HCT116 (cell line): ENCODE results near the gene NR1D2.

Experiments
- CTCF ChIP-seq, 3 experiments: fragments of 200-600 bp in 1 of 3; sonication (generic) in 1 of 3; IDR thresholded peaks in 2 of 3; conservative IDR thresholded peaks in 1 of 3; 2 replicates each; pipeline ENCODE4 v1.5.1; 2012 to 2017; ENCODE audit warnings: low read depth in 2 of 3, low read length in 2 of 3, antibody characterized with exemption in 1 of 3, borderline replicate concordance in 1 of 3, control low read depth in 1 of 3, mild to moderate bottlenecking in 1 of 3, mixed read lengths in 1 of 3, mixed run types in 1 of 3, moderate library complexity in 1 of 3; ENCODE audit not compliant: insufficient read depth in 1 of 3
- EZH2 ChIP-seq: fragments of 200-600 bp; sonication (generic); IDR thresholded peaks from 2 replicates; pipeline ENCODE4 v1.6.1; 2017; ENCODE audit warnings: antibody characterized with exemption, mixed run types
- POLR2A ChIP-seq: IDR thresholded peaks from 2 replicates; pipeline ENCODE4 v1.7.0; 2011; ENCODE audit warnings: borderline replicate concordance; ENCODE audit not compliant: insufficient read depth, insufficient read length; ENCODE audit errors: extremely low read depth
- POLR2AphosphoS5 ChIP-seq: IDR thresholded peaks from 2 replicates; pipeline ENCODE4 v1.6.1; 2011; ENCODE audit warnings: mild to moderate bottlenecking, low read depth, low read length, moderate library complexity
- REST ChIP-seq: IDR thresholded peaks from 2 replicates; pipeline ENCODE4 v1.6.1; 2012; ENCODE audit warnings: low read depth
- TCF7L2 ChIP-seq: IDR thresholded peaks from 2 replicates; pipeline ENCODE4 v1.7.0; 2011; ENCODE audit warnings: borderline replicate concordance, inconsistent platforms; ENCODE audit not compliant: insufficient read depth, insufficient read length; ENCODE audit errors: extremely low read depth
- ZFX ChIP-seq: fragments of 450-650 bp; IDR thresholded peaks from 2 replicates; pipeline ENCODE4 v1.6.1; 2017

GRCh38 chr3:23931597-23931996, 13.5 kb upstream of the NR1D2 start:
- no peak for TF ChIP-seq CTCF (IDR thresholded peaks at IDR 0.05 in 2 of 3, conservative IDR thresholded peaks at IDR 0.05 in 1 of 3; ENCODE audit: borderline replicate concordance in 1 of 3, insufficient read depth in 1 of 3, low read depth in 2 of 3, low read length in 2 of 3)
- no peak for TF ChIP-seq EZH2
- TF ChIP-seq POLR2AphosphoS5, result no peak
- no peak for TF ChIP-seq ZFX
- TF ChIP-seq TCF7L2, result no peak
- TF ChIP-seq POLR2A, result no peak
- TF ChIP-seq REST, result no peak
